OCI-LY7 (cell line): ENCODE measurements around the gene NOS2.

Source experiments
- CTCF ChIP-seq: fragments of 200-600 bp; sonication (generic); conservative IDR thresholded peaks from 2 replicates; pipeline ENCODE4 v1.5.1; 2014; ENCODE audit warnings: mild to moderate bottlenecking, antibody characterized with exemption, low read length, moderate library complexity, mixed read lengths
- EZH2phosphoT487 ChIP-seq: fragments of 200-600 bp; sonication (generic); IDR thresholded peaks from 2 replicates; pipeline ENCODE4 v1.6.1; 2018; ENCODE audit warnings: low read depth, borderline replicate concordance, mild to moderate bottlenecking, mixed run types, antibody characterized with exemption, low read length, moderate library complexity, mixed read lengths

GRCh38 chr17:27808628-27809027 lies 8.3 kb upstream of the NOS2 start:
- no peak for TF ChIP-seq CTCF
- no peak for TF ChIP-seq EZH2phosphoT487
